Lower lobe of right lung (tissue), 2 donors: ENCODE data around the gene SCG3. TPM values are rescaled to one million over a fixed set of nuclear protein-coding genes. Genes with fewer than 3 reads are reported as not detected.

Experiments used
- ATAC-seq, 2 donors: fragments of 200-7000 bp; cut with Tn5 transposase; one replicate each; pipeline ENCODE4 v1.9.1; 2020 to 2022; ENCODE audit warnings: mild to moderate bottlenecking in 2 of 2, moderate library complexity in 2 of 2
- DNase-seq: peaks from one replicate; pipeline ENCODE4 v3.0.0-alpha.2; 2020
- H3K27ac ChIP-seq: fragments of 200-600 bp; one replicate; pipeline ENCODE4 v1.8.0; 2022
- H3K27me3 ChIP-seq: fragments of 200-600 bp; one replicate; pipeline ENCODE4 v1.8.0; 2022; ENCODE audit warnings: low read depth
- H3K36me3 ChIP-seq: fragments of 200-600 bp; one replicate; pipeline ENCODE4 v1.8.0; 2022; ENCODE audit warnings: mild to moderate bottlenecking
- H3K4me1 ChIP-seq: fragments of 200-600 bp; one replicate; pipeline ENCODE4 v1.8.0; 2022
- H3K4me3 ChIP-seq: fragments of 200-600 bp; one replicate; pipeline ENCODE4 v1.8.0; 2022; ENCODE audit warnings: mild to moderate bottlenecking
- H3K9me3 ChIP-seq: fragments of 200-600 bp; one replicate; pipeline ENCODE4 v1.8.0; 2022
- intact Hi-C: fragments of 100-400 bp; cut with DNase I; formaldehyde crosslinking; loops from one replicate; pipeline ENCODE4 v1.11.0; 2022
- total RNA-seq: library from RNA; stranded (reverse); fragmentation: NEBNext Ultra II Directional; extraction: Animal tissue kit (Norgen Biotek cat#: 25700); gene quantifications from one replicate; pipeline ENCODE4 v1.2.1, GENCODE V29; 2021
- TF ChIP-seq, protein P1 (sequence below): fragments of 200-600 bp; IDR thresholded peaks from one replicate; pipeline ENCODE4 v1.8.0; 2022; ENCODE audit warnings: antibody characterized with exemption, mild to moderate bottlenecking
- donor health status: DM: no; HTN: yes; CAD: no; lungs with severe emphysema.

SCG3 gene
- total RNA-seq, 1 donor from 2014 or later, result 0.18 TPM

DNA sequence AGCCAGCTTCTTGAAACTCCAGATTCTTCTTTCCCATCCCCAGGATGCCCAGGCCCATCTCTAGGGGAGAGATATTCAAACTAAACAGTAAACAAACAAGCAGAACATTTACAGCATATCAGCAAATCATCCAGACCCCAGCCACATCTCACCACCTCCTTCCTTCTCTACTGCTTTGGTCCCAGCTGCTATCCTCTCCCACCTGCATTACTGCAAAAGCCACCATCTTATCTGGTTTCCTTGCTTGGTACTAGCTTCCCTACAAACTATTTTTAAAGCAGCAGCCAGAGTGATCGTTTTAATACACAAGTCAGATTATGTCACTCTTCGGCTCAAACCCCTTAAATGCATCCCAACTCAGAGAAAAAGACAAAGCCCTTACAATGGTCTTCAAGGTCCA lies 51.3 kb downstream of the SCG3 start:
- TF ChIP-seq, protein P1, sequence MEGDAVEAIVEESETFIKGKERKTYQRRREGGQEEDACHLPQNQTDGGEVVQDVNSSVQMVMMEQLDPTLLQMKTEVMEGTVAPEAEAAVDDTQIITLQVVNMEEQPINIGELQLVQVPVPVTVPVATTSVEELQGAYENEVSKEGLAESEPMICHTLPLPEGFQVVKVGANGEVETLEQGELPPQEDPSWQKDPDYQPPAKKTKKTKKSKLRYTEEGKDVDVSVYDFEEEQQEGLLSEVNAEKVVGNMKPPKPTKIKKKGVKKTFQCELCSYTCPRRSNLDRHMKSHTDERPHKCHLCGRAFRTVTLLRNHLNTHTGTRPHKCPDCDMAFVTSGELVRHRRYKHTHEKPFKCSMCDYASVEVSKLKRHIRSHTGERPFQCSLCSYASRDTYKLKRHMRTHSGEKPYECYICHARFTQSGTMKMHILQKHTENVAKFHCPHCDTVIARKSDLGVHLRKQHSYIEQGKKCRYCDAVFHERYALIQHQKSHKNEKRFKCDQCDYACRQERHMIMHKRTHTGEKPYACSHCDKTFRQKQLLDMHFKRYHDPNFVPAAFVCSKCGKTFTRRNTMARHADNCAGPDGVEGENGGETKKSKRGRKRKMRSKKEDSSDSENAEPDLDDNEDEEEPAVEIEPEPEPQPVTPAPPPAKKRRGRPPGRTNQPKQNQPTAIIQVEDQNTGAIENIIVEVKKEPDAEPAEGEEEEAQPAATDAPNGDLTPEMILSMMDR, result no peak
- DNase-seq (no peak), ATAC-seq (no peak)
- H3K9me3 ChIP-seq, result no peaks in the 10 kb centered on the region
- peaks cover 47% of the 10 kb centered on the region for H3K4me1 ChIP-seq
- H3K4me3 ChIP-seq, result no peak overlapping the region
- H3K27me3 ChIP-seq, result no peaks in the 10 kb centered on the region
- intact Hi-C loops, result no loop called here
- H3K27ac ChIP-seq, result peak overlapping the region; percentile 81
- no peaks in the 10 kb centered on the region for H3K36me3 ChIP-seq

DNA sequence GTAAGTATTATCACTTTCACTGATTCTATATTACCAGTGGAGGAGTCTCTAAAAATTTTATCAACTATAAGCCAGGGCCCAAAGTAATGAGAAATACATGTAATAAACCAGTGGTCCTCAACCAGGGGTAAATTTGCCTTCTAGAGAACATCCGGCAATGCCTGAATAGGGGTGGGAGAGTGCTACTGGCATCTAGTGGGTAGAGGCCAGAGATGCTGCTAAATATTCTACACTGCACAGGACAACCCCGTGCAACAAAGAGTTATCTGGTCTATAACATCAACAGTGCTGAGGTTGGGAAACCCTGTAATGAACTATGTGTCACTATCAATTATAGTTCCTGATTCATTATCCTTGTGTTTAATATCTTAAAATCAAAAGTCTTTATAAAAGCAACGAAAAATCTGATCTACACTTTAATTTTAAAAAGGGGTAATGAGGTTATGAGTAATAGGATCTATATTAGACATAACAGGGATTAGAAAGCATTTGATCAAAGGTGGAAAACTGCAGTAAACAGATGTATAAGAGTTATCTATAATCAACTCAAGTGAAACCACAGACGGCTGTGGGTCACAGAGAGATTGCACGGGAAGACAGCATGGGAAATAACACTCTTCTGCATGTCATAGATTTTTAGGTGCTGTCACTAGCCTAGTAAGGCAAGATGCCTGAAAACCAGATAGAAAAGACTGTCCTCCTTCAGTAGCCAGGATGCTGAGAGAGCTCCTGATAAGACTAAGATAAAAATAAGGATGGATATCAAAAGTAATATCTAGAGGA lies 54.1 kb downstream of the SCG3 start:
- TF ChIP-seq, protein P1, result no peak
- no peak for ATAC-seq

DNA sequence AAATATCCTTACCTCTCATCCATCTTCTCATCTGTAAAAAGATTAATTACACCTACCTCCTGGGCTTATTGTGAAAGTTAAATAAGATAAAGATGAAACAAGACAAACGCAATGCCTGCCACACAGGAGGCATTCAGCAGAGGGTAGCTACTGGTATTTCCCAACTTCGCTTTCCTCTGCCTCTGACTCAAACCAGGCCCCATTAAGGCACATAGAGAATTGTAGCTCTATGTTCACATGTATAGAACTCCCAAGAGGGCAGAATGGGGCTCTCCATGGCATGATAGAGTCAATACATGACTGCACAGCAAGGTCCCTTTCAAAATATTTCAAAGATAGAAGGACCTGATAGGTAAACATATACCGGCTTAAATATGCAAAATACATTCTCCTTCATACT lies 54.8 kb downstream of the SCG3 start:
- DNase-seq, result no peak
- Histone ChIP-seq H3K4me3 (peak overlapping the region; percentile 79), H3K36me3 (no peaks in the 10 kb centered on the region), H3K9me3 (no peaks in the 10 kb centered on the region), H3K4me1 (peaks cover 45% of the 10 kb centered on the region), H3K27ac (peak overlapping the region; percentile 93), H3K27me3 (no peaks in the 10 kb centered on the region)
- TF ChIP-seq, protein P1, result no peak
- ATAC-seq, result no peak
- intact Hi-C loops, result no loop called here

More for the DNA sequence above, 54.1 kb downstream of the SCG3 start:
- H3K4me3 ChIP-seq, result peak overlapping the region; percentile 79
- no peak overlapping the region for H3K27ac ChIP-seq
- no peaks in the 10 kb centered on the region for H3K9me3 ChIP-seq
- intact Hi-C loops, result no loop called here
- H3K36me3 ChIP-seq, result no peaks in the 10 kb centered on the region
- H3K4me1 ChIP-seq, result peaks cover 51% of the 10 kb centered on the region
- no peaks in the 10 kb centered on the region for H3K27me3 ChIP-seq
- DNase-seq, result no peak

DNA sequence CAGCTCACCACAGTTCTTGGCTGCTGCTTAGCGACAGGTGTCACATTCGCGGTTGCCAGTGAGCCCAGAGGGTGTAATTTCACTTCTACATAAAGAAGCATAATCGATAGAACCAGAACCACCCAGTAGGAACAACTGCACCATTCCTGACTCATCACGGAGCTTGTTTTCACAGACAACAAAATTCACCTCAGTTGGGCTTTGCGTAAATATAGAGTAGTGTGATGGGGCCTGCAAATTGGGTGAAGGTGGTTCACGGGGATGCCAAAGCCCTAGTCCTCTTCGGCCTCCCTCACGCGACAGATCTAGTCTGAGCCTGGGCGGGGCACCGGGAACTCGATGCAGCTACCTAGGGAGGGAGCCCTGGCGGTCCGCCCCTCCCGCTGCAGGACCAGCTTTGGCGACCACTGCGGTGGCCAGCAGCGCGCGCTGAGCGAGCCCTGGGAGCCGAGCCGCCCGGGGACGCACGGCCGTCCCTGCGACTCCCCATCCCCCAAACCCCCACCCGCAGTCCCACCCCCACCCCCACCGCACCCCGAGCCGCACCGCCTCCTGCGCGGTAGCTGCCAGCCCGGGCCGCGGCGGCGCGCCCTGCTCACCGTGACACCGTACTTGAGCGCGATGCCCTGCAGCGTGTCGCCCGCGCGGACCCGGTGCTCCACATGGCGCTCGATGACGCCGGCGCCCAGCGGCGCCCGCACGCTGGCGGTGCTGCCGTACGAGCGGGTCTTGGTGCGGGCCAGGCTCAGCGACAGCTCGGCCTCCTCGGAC lies 55.6 kb downstream of the SCG3 start:
- peaks cover 38% of the 10 kb centered on the region for H3K4me1 ChIP-seq
- no peaks in the 10 kb centered on the region for H3K9me3 ChIP-seq
- ATAC-seq, result peak; percentile 70 to 82
- DNase-seq, result peak; percentile 73
- peak overlapping the region; percentile 93 for H3K27ac ChIP-seq
- H3K27me3 ChIP-seq, result no peaks in the 10 kb centered on the region
- intact Hi-C loops, result no loop called here
- no peaks in the 10 kb centered on the region for H3K36me3 ChIP-seq
- H3K4me3 ChIP-seq, result peak overlapping the region; percentile 79
- TF ChIP-seq, protein P1, result no peak

DNA sequence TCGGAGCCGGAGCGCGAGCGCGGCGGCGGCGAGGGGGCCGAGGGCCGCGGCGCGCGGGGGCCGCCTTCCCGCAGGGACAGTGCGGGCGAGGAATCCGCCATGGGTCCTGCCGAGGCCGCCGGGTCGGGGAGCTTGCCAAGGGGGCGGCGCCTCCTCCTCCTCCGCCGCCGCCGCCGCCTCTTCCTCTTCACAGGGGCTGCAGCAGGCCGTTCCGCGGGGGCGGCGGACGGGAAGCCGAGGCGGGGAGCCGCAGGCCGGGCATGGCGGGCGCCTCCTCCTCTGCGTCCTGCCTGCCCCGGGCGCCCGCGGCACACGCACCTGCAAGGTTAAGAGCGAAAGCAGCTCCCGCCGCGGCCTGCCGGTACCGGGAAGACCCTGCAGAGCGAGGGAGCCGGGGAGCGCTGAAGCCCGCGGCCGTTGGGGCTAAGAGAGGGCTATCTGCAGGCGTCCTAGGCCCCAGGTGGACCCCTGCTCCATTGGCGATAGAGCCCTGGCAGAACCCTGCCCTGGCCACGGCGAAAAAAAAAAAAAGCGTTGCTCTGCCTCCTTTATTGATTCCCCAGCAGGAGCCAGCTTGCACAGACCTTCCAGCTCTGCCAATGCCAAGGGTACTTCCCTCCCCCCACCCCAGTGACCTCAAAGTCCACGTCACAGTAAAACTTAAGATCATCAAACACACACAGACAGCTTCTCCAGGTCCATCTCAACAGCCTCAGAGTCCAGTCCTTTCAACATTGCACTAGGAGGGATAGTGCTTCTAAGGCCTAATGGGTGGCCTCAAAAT lies 56.4 kb downstream of the SCG3 start, which contains the start of gene LYSMD2:
Gene LYSMD2, minus strand, starts transcription at position 134 of the 784 bp plus-strand sequence. Its CDS starts 33 bp downstream, at position 101.
- peak; percentile 88 for DNase-seq

More for the DNA sequence above, 56.4 kb downstream of the SCG3 start, which contains the start of gene LYSMD2:
- H3K36me3 ChIP-seq, result no peaks in the 10 kb centered on the region
- intact Hi-C loops, result no loop called here
- peak within 1 kb of the TSS; percentile 79 for H3K4me3 ChIP-seq
- H3K4me1 ChIP-seq, result peaks cover 30% of the 10 kb centered on the region
- H3K27ac ChIP-seq, result peak within 1 kb of the TSS; percentile 93
- no peaks in the 10 kb centered on the region for H3K9me3 ChIP-seq
- ATAC-seq, result peak; percentile 94 to 97
- TF ChIP-seq, protein P1, result no peak
- H3K27me3 ChIP-seq, result no peaks in the 10 kb centered on the region
